WTC11 (cell line): ENCODE data around the gene THSD4.

Source experiments
- FOXJ3 ChIP-seq: sonication (generic); formaldehyde crosslinking; IDR thresholded peaks from 2 replicates; pipeline ENCODE4 v1.9.0; 2021; ENCODE audit warnings: missing genetic modification reagents, mild to moderate bottlenecking, borderline replicate concordance
- ZNF263 ChIP-seq: sonication (generic); formaldehyde crosslinking; IDR thresholded peaks from 2 replicates; pipeline ENCODE4 v1.8.1; 2022; ENCODE audit warnings: low read depth, mild to moderate bottlenecking, moderate library complexity, missing genetic modification reagents
- TF ChIP-seq, protein P1 (sequence below): fragments of 200-600 bp; IDR thresholded peaks from 2 replicates; pipeline ENCODE4 v1.8.0; 2022; ENCODE audit warnings: antibody characterized with exemption
- TF ChIP-seq, protein P2 (sequence below): fragments of 250-450 bp; sonication (Bioruptor Pico); IDR thresholded peaks from 2 replicates; pipeline ENCODE4 v1.9.0; 2021; ENCODE audit warnings: mild to moderate bottlenecking

DNA sequence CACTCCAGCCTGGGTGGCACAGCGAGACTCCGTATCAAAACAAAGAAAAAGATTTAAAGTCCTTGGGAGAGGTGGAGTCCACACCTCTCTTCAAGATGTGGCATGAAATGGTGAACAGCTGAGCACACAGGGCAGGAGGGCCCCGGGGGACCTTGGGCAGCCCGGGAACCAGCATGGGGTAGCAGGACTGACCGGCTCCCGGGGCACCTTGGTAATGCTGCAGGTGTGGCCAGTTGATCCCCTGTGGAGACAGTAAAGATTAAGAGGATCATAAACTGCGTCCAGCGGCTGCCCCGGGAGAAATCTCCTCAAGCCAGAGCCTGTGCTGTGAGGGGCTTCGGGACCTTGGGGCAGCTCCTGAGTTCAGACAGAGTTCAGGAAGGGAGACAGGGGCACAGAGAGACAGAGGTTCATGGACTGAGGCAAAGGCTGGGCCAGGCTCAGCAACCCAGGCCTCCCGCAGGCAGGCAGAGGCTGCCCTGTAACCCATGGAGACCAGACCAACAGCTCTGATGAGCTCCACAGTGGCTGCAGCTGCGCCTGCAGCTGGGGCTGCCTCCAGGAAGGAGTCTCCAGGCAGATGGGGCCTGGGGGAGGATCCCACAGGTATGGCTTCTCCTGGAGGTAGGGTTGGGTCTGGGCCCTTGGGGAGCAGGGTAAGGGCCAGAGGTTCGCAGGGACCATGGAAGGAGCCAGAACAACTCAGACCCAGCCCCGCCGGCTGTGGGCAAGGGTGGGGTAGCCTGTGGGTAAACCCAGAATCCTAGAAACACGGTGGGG is 695.2 kb downstream of the THSD4 start, which contains the start of gene NR2E3:
- TF ChIP-seq FOXJ3 (CRISPR knock-in tag) = no peak
- TF ChIP-seq, protein P1, sequence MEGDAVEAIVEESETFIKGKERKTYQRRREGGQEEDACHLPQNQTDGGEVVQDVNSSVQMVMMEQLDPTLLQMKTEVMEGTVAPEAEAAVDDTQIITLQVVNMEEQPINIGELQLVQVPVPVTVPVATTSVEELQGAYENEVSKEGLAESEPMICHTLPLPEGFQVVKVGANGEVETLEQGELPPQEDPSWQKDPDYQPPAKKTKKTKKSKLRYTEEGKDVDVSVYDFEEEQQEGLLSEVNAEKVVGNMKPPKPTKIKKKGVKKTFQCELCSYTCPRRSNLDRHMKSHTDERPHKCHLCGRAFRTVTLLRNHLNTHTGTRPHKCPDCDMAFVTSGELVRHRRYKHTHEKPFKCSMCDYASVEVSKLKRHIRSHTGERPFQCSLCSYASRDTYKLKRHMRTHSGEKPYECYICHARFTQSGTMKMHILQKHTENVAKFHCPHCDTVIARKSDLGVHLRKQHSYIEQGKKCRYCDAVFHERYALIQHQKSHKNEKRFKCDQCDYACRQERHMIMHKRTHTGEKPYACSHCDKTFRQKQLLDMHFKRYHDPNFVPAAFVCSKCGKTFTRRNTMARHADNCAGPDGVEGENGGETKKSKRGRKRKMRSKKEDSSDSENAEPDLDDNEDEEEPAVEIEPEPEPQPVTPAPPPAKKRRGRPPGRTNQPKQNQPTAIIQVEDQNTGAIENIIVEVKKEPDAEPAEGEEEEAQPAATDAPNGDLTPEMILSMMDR = no peak
- TF ChIP-seq, protein P2, sequence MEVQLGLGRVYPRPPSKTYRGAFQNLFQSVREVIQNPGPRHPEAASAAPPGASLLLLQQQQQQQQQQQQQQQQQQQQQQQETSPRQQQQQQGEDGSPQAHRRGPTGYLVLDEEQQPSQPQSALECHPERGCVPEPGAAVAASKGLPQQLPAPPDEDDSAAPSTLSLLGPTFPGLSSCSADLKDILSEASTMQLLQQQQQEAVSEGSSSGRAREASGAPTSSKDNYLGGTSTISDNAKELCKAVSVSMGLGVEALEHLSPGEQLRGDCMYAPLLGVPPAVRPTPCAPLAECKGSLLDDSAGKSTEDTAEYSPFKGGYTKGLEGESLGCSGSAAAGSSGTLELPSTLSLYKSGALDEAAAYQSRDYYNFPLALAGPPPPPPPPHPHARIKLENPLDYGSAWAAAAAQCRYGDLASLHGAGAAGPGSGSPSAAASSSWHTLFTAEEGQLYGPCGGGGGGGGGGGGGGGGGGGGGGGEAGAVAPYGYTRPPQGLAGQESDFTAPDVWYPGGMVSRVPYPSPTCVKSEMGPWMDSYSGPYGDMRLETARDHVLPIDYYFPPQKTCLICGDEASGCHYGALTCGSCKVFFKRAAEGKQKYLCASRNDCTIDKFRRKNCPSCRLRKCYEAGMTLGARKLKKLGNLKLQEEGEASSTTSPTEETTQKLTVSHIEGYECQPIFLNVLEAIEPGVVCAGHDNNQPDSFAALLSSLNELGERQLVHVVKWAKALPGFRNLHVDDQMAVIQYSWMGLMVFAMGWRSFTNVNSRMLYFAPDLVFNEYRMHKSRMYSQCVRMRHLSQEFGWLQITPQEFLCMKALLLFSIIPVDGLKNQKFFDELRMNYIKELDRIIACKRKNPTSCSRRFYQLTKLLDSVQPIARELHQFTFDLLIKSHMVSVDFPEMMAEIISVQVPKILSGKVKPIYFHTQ (CRISPR knock-in tag) = no peak
- TF ChIP-seq ZNF263 = no peak
